NB4 (cell line): Measurements from ENCODE around the gene DDX11.
"Not testable (repeated sequence)": the region's sequence is repeated elsewhere in the genome, so short reads cannot be mapped to it uniquely, and the experiment has no call there.

Experiments used
- DNase-seq: peaks from one replicate; pipeline ENCODE4 v3.0.0; 2010; ENCODE audit warnings: low read depth
- H3K4me3 ChIP-seq: one replicate; pipeline ENCODE4 v1.5.1; 2011; ENCODE audit warnings: mild to moderate bottlenecking, low read depth, low read length, moderate library complexity
- CTCF ChIP-seq: IDR thresholded peaks from one replicate; pipeline ENCODE4 v1.5.1; 2012; ENCODE audit warnings: low read depth, low read length
- MYC ChIP-seq: IDR thresholded peaks from 2 replicates; pipeline ENCODE4 v1.6.1; 2011; ENCODE audit warnings: low read depth, low read length
- POLR2A ChIP-seq: IDR thresholded peaks from 2 replicates; pipeline ENCODE4 v1.6.1; 2011; ENCODE audit warnings: mild to moderate bottlenecking; ENCODE audit not compliant: insufficient read length; ENCODE audit errors: extremely low read depth

The DDX11 gene

GRCh38 chr12:31122481-31122880 lies 48.8 kb downstream of the DDX11 start:
- no peak for DNase-seq

GRCh38 chr12:31124158-31124557 lies 50.5 kb downstream of the DDX11 start:
- H3K4me3 ChIP-seq, DNase-seq: not testable (repeated sequence)

More at GRCh38 chr12:31122481-31122880, 48.8 kb downstream of the DDX11 start:
- H3K4me3 ChIP-seq = no peak overlapping the region
- TF ChIP-seq MYC = no peak
- no peak for TF ChIP-seq POLR2A
- no peak for TF ChIP-seq CTCF

GRCh38 chr12:31125171-31125570 lies 51.5 kb downstream of the DDX11 start:
- DNase-seq, H3K4me3 ChIP-seq: not testable (repeated sequence)

- not testable (repeated sequence) for DNase-seq
These were observed 53.7 kb downstream of the DDX11 start for GRCh38 chr12:31127209-31127848.

GRCh38 chr12:31136581-31136980 lies 62.9 kb downstream of the DDX11 start:
- not testable (repeated sequence) for DNase-seq, H3K4me3 ChIP-seq

More at GRCh38 chr12:31127209-31127848, 53.7 kb downstream of the DDX11 start:
- H3K4me3 ChIP-seq = not testable (repeated sequence)

- DNase-seq, H3K4me3 ChIP-seq: not testable (repeated sequence)
These were observed 71.1 kb downstream of the DDX11 start for GRCh38 chr12:31144768-31145167.

- H3K4me3 ChIP-seq, DNase-seq: not testable (repeated sequence)
These were observed 71.6 kb downstream of the DDX11 start for GRCh38 chr12:31145296-31145695.

GRCh38 chr12:31147415-31147814 lies 73.8 kb downstream of the DDX11 start:
- not testable (repeated sequence) for DNase-seq

GRCh38 chr12:31150766-31151165 lies 77.1 kb downstream of the DDX11 start:
- not testable (repeated sequence) for H3K4me3 ChIP-seq, DNase-seq

More at GRCh38 chr12:31147415-31147814, 73.8 kb downstream of the DDX11 start:
- not testable (repeated sequence) for H3K4me3 ChIP-seq
